Measurements from ENCODE around the gene PSMD14. TPM values are rescaled to one million over a fixed set of nuclear protein-coding genes. Genes with fewer than 3 reads are reported as not detected.

PSMD14 gene
- total and polyA plus RNA-seq, 2 of the 13 experiments (the other 11 are each of a cell fraction or from before 2014, with no cell fraction given): 60.6 to 149 TPM

- TF ChIP-seq, protein P1, sequence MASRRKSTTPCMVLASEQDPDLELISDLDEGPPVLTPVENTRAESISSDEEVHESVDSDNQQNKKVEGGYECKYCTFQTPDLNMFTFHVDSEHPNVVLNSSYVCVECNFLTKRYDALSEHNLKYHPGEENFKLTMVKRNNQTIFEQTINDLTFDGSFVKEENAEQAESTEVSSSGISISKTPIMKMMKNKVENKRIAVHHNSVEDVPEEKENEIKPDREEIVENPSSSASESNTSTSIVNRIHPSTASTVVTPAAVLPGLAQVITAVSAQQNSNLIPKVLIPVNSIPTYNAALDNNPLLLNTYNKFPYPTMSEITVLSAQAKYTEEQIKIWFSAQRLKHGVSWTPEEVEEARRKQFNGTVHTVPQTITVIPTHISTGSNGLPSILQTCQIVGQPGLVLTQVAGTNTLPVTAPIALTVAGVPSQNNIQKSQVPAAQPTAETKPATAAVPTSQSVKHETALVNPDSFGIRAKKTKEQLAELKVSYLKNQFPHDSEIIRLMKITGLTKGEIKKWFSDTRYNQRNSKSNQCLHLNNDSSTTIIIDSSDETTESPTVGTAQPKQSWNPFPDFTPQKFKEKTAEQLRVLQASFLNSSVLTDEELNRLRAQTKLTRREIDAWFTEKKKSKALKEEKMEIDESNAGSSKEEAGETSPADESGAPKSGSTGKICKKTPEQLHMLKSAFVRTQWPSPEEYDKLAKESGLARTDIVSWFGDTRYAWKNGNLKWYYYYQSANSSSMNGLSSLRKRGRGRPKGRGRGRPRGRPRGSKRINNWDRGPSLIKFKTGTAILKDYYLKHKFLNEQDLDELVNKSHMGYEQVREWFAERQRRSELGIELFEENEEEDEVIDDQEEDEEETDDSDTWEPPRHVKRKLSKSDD (CRISPR knock-in tag; IDR thresholded peaks at IDR 0.05; ENCODE audit: low read depth): peak; percentile 70; the same call in 1 of the 2 replicates
- no peak for TF ChIP-seq ZNF7 (CRISPR knock-in tag; IDR thresholded peaks at IDR 0.05)
- TF ChIP-seq ZNF766 (CRISPR knock-in tag; IDR thresholded peaks at IDR 0.05; ENCODE audit: borderline replicate concordance): peak; percentile 84; the same call in 1 of the 2 replicates
- TF ChIP-seq ZBTB44 (CRISPR knock-in tag; IDR thresholded peaks at IDR 0.05): no peak
- peak; percentile 99 for TF ChIP-seq ZNF598 (CRISPR knock-in tag; IDR thresholded peaks at IDR 0.05; ENCODE audit: borderline replicate concordance)
- peak; percentile 94 for TF ChIP-seq ZNF563 (CRISPR knock-in tag; IDR thresholded peaks at IDR 0.05)
- TF ChIP-seq ZNF816 (CRISPR knock-in tag; IDR thresholded peaks at IDR 0.05; ENCODE audit: borderline replicate concordance): no peak; the same call in 1 of the 2 replicates
- TF ChIP-seq ZNF547 (CRISPR knock-in tag; IDR thresholded peaks at IDR 0.05): peak; percentile 93
- TF ChIP-seq ZFP41 (CRISPR knock-in tag; IDR thresholded peaks at IDR 0.05; ENCODE audit: borderline replicate concordance): peak; percentile 86; the same call in 1 of the 2 replicates
- TF ChIP-seq, protein P2, sequence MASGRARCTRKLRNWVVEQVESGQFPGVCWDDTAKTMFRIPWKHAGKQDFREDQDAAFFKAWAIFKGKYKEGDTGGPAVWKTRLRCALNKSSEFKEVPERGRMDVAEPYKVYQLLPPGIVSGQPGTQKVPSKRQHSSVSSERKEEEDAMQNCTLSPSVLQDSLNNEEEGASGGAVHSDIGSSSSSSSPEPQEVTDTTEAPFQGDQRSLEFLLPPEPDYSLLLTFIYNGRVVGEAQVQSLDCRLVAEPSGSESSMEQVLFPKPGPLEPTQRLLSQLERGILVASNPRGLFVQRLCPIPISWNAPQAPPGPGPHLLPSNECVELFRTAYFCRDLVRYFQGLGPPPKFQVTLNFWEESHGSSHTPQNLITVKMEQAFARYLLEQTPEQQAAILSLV (CRISPR knock-in tag; IDR thresholded peaks at IDR 0.05; ENCODE audit: borderline replicate concordance): peak; percentile 95; the same call in 1 of the 2 replicates
- peak; percentile 100 for TF ChIP-seq PHF8 (CRISPR knock-in tag; IDR thresholded peaks at IDR 0.05)
- peak; percentile 85 for TF ChIP-seq PITX1 (CRISPR knock-in tag; IDR thresholded peaks at IDR 0.05)
- TF ChIP-seq, protein P3, sequence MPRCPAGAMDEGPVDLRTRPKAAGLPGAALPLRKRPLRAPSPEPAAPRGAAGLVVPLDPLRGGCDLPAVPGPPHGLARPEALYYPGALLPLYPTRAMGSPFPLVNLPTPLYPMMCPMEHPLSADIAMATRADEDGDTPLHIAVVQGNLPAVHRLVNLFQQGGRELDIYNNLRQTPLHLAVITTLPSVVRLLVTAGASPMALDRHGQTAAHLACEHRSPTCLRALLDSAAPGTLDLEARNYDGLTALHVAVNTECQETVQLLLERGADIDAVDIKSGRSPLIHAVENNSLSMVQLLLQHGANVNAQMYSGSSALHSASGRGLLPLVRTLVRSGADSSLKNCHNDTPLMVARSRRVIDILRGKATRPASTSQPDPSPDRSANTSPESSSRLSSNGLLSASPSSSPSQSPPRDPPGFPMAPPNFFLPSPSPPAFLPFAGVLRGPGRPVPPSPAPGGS (CRISPR knock-in tag; IDR thresholded peaks at IDR 0.05): peak; percentile 98; the same call in 1 of the 2 replicates
- TF ChIP-seq ZNF883 (CRISPR knock-in tag; IDR thresholded peaks at IDR 0.05; ENCODE audit: not compliant biosample characterization): peak; percentile 95
- TF ChIP-seq ZNF652 (CRISPR knock-in tag; IDR thresholded peaks at IDR 0.05; ENCODE audit: borderline replicate concordance, low read depth): no peak
- peak; percentile 50; the same call in 1 of the 2 replicates for TF ChIP-seq ZFAT (CRISPR knock-in tag; conservative IDR thresholded peaks at IDR 0.05)
- TF ChIP-seq ZNF839 (CRISPR knock-in tag; IDR thresholded peaks at IDR 0.05; ENCODE audit: borderline replicate concordance): peak; percentile 98; the same call in 1 of the 2 replicates
- TF ChIP-seq NCOA1 (CRISPR knock-in tag; IDR thresholded peaks at IDR 0.05): 0 out of 2 replicates have a peak, but pooled peaks have one; percentile 55
- peak; percentile 66 for TF ChIP-seq AGO1 (IDR thresholded peaks at IDR 0.05; ENCODE audit: low read depth, low read length, poor library complexity, severe bottlenecking)
Observed at GRCh38 chr2:161308178-161308955, at the start of gene PSMD14 (continued).

Measured in HepG2 (cell line).